GM21717 (cell line): Measurements from ENCODE around the gene HOXB7.

Source experiments
- ATAC-seq: cut with Tn5 transposase; IDR thresholded peaks from one replicate; pipeline ENCODE4 v1.9.1; 2021; ENCODE audit warnings: mild to moderate bottlenecking, moderate library complexity; ENCODE audit not compliant: unreplicated experiment

The HOXB7 gene

DNA sequence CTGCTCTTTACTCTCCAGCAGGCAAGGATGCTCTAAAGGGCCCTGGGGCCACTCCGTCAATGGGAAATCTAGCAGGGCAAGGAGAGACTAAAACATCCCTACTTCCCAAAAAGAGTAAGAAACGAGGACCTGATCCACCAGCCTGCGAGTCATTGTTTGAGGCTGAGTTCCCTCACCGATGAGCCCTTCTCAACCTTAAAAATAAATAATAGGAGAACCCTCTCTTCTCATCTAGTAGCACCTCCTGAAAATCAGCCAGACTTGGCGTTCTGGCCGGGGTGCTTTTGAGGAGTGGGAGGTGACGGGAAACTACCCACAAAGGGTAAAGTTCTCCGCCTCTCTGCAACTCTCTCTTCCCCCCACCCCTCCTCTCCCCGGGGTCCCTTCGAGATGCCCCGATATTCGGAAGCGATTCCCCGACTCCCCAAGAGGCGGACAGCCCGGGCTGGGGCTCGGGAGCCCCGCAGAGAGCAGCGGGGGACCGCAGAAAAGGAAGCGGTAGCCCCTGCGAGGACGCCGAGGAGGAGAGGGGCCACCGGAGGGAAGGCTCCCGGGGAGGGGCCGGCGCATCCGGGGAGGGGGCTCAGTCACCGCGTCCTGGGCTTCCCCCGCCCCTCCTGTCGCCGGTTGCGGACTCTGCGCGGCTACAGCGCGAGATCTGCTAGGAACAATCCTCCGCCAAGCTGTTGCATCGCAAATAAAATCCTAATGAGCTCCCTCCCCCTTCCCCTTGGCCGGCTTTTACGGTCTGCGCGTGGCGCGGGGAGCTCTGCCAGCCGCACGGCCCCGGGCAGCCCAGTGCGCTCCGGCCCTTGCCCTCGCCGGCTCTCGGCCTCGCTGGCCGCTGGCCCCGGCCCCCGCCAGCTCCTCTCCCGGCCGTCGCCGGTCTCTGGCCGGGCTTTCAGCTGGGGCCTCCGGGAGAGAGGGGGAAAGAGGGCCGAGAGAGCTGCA is 14.0 kb upstream of the HOXB7 start:
- ATAC-seq = no peak

DNA sequence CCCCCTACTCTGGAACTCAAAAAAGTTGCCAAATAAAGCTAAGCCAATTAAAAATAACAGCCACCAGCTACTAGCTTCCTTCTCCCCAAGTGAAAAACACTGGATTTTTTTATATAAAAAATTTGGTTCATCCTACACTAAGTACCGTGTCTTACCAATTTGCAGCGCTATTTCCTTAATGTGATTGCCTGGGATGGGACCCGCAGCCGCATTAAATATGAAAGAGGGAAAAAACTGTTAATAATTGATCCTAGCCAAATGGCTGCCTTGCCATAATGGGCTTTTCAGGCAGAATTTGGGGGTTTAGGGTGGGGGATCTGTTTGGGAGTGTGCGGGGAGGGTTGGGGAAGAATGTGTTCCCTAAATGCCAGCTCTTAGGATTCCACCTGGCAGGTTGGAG is 13.3 kb upstream of the HOXB7 start:
- no peak for ATAC-seq

DNA sequence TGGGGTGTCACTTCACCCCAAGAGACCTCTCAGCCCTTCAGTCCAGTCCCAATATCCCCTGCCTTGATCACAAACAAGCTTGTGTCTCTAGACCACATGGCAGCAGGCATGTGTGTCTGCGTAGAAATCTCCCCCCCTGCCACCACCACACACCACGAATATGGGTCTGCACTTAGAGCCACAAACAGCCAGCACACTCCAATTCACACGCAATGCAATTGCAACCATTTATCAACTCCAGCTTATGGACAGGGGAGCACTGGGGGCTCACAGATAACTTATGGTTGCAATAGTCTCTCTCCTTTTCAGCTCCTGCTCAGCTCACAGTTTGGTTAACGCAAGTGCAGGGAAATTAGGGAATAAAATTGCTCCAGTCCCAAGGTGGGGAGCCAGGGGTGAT is 12.8 kb upstream of the HOXB7 start:
- ATAC-seq = no peak

DNA sequence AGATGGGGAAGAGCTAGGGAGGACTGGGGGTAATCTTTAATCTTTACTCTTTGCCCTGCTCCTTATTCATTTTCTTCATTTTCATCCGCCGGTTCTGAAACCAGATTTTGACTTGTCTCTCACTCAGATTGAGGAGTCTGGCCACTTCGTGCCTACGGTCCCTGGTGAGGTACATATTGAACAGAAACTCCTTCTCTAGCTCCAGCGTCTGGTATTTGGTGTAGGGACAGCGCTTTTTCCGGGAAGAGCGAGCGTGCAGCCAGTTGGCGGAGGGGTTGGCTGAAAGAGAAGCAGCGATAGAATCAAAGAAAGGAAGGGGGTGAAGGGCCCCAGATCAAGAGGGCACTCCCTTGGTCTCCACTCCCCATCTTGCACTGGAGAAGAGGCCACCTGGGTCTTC is 12.0 kb upstream of the HOXB7 start:
- no peak for ATAC-seq

DNA sequence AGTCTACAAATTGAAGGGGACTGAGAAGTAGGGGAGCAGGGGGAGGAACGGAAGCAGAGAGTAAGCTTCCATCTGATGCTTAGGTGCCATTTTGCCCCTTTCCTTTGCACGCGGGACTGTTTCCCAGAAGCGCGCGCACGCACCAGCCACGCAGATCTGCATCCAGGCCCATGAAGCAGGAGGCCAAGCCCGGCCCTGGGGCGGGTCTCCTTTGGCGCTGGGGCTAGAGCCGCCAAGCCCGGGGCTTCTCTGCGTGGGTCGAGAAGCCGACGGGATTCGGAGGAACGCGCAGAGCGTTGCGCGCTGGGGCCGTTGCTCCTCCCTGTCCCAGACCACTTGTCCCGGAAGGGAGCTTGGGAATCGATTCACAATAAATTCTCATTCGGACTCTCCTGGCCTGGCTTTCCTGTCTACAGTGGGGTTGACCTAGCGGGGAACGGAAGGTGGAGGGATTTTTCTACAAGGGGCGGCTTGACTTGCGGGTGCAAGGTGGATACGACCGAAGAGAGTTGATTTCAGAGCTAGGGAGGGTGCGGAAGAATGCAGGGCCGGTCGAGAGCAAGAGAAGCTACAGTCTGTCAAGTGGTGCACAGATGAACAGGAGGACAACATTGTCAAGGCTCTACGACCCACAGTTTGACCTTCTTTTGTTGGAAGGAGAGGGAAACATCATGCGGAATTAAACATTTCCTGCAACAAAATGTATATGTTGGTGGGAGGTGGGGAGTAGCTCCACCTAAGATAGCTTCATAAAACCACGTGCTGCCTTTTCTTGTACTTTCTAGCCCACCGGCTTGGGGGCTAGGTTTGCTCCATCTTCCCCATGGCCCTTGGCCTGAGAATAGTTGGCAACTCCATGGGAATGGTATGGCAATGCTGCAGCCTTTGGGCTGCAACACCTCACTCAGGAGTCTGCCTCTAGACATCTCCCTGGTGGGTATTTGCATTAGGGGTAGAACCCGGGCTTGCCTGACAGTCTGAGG is 10.9 kb upstream of the HOXB7 start:
- ATAC-seq = no peak

DNA sequence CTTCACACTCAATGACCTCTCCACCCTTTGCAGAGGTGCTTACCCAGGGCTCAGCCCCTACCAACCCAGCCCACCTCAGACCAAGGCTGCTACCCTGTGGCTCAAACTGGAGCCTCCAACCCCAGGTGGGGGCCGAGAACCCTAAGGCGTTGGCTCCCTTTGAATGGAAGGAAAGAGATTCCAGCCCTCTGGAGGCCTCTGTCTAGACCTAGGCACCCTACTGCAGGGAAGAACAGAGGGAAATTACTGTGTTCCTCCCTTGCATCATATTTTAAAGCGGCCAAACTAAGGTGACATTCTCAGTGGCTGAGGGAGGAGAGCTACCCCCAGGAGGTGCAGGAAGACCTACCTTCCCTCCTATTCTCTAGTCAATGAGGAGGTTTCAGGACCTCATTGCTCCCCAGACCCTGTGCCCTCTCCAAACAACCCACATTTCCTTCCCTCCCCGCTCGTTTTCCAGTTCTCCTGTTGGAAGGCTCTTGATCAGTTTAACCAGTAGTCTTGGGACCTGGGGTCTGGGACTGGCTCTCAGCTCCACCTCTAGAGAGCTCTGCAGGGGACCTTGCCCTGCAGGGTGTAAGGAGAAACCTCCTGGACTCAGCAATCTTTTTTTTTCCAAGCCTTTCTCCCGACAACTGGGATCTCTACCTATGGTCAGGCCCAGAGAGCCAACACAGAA is 9.8 kb upstream of the HOXB7 start:
- ATAC-seq = no peak

DNA sequence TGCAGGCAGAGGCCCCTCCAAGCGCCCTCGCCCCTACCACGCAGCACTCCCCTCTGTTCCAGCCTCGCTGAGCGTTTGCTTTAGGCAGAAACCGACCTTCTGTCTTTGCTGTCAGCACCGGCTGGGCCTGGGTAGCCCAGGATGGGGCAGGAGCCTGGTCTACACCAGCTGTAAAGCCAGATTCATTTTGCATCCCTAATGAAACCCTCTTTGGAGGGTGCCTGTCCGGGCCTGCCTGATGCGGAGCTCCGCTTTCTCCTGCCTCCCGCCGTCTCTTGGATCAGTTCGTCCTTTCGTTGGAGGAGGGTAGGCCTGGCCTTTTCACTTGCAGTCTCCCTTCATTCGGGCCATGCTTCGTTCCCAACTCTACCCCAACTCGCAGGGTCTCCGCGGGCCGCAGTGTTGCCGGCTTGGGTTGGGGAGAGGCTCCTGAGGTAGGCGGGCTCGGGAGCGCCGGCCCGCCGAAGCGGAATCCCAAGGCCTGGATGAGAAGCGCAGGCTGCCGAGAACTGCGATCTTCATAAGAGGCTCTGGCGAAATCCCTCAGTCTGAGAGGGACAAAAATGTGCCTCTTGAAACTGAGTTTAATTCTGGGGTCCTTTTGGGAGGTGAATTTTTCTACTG is 9.1 kb upstream of the HOXB7 start:
- no peak for ATAC-seq

DNA sequence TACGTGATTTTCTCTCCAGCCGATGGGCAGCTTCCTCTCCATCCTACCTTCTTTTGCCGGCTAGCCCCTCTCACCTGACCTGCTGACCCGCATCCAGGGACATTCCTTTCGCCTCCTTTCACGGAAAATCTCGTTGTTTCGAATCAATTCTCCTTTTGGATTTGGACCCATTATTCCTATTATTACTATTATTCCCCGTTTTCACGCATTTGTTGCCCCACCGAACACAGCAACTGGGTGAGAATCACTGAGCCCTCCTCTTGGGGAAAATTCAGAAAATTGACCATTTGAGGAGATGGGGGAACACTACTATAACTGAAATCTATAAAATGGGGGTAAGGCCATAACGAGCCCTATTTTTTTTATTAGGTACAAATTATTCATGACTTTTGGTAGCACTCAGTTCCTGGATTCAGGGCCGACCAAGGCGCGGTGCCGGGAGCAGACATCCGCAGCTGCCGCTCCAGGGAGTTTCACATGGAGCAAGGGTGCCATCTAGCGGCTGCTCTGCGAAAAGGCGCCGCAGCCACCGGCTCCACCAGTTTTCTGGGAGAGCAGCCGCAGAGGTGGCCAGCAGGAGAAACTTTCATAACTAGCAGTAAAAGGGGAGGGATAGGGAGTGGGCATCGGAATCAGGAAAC is 7.6 kb upstream of the HOXB7 start:
- ATAC-seq = no peak

DNA sequence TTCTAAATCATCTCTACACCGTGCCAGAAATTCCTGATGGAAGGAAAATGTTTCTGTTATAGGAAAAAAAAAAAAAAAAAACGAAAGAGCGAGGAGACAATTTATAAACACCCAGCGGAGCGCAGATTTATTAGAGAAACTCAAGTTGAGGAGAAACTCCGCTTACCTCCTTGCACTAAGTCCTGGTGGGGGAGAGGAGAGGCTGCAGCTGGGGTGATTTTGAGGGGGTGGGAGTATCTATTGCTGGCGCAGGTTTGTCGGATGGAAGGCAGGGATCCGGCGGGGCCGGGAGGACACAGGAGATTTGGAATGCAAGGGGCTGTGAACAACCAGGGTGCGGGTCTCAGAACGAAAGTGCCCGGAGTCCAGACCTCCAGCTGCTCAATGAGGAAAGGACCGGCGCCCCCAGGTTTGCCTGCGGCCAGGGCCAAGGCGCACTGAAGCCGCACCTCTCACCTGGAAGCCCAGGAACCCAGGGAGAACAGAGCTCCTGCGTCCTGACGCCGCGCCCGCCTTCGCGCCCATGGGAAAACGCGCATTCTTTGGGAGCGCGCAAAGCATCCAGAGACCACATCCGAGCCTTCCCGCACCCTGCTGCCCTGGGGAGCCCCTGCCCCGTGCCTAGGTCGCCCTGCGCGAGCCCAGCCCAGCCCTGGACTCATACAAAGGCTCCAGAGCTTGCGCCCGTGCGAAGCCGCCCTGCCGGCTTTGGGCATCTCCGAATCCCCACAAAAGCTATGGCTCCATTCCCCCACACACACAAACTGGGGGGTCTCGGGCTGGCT is 6.8 kb upstream of the HOXB7 start:
- no peak for ATAC-seq

DNA sequence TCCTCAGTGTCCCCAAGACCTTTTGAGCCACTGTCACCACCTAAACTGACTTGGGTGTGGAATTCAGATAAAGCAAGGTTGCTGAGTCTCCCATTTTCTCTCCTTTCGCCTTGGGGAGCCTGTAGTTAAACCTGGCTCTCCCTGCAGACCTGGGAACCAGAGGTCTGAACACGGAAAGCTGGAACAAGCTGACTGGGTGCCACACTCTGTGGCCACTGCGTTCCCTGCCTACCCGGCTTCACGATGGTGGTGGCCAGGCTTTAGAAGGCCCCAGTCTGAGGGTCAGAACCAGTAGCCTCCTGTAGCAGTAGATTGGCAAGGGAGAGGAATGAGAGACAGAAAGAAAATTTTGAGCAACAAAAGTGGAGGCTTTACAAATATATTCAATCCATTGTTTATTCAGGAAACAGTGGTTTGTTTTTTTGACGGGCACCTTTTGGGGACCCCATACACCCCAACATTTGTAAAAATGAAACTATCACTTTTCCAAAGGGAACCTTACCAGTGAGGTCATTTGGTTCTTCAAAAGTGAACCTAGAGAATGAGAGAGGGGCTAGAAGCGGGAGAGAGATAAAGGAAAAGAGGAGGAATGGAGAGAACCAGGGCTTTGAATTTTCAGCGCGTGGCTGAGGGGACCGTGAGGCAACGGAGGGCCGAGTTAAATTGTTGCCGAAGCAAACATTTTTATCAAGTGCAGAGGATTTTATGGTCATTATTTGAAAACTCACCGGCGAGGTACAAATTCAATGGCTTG is 6.1 kb upstream of the HOXB7 start:
- no peak for ATAC-seq

DNA sequence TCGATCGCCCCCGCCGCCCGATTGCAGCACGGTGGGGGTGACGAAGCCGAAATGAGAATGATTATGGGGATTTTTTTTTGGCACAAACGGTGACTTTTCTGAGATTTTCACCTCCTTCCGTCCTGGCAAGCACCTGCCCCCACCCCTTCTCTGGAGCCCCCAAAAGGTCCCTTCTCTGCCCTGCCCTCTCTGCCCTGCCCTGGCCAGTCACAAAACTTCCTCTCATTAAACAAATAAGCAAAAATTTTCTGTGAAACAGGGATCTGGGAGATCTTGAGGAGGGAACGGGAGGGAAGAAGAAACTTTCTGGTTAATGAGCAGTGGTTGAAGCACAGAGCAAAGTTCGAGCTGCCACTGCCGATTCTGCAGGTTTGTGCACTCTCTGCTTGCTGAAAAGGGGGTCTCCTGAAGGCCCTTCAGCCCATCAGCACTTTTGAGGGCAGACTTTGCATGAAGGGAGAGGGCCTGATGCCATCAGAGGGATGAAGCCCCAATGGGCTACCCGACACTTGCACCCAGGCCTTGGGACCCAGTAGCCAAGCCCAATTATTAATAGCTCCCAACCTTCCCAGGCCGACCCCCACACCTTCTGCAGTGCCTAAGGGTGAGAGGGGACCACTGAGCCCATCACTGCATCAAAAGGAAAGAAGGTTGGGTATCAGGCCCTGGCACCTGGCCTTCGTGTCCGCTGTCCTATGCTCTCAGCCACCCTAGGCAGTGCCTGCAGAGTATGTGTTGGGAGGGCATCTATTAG is 5.3 kb upstream of the HOXB7 start:
- no peak for ATAC-seq

DNA sequence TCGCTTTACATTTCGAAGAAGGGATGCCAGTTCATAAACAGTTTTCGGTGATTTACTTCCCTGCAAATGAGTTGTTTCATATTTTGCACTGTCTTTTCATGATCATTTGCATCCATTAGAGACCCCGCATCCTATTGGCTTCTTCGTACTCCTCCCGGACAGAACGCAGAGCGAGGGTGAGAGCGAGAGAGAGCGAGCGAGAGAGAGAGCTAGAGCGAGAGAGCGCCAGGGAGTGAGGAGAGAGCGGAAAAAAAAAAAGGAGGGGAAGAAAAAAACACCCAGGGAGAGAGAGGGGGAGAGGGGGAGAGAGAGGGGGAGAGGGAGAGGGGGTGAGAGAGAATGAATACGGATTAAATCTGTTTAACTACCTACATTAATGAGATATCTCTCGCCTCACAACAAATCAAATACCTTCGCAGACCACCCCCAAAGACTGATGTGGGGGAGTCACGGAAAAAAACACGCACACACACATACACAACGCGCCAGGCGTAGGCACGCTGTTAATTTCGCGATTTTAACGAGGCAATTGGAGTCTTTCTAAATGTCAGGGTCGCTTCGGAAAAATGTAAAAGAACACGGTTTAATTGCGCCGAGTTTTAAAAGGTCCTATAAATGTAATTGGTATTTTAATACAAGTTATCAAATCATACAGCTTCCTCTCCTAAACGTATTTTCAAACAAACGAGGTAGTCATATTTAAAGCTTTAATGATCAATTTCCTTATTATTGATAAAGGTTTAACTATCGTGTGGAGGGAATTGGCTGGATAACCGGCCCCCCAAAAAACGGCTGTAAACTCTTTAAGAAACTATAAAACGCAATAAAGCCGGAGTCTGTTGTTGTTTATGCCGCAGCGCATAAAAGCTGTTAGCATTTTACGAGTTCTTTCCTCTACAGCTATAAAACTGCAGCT is 4.5 kb upstream of the HOXB7 start, which contains the start of gene HOXB8:
HOXB8 (minus strand) TSS at position 246 of the 916 bp plus-strand sequence. CDS start 588 bp downstream, outside the sequence.
- no peak for ATAC-seq

DNA sequence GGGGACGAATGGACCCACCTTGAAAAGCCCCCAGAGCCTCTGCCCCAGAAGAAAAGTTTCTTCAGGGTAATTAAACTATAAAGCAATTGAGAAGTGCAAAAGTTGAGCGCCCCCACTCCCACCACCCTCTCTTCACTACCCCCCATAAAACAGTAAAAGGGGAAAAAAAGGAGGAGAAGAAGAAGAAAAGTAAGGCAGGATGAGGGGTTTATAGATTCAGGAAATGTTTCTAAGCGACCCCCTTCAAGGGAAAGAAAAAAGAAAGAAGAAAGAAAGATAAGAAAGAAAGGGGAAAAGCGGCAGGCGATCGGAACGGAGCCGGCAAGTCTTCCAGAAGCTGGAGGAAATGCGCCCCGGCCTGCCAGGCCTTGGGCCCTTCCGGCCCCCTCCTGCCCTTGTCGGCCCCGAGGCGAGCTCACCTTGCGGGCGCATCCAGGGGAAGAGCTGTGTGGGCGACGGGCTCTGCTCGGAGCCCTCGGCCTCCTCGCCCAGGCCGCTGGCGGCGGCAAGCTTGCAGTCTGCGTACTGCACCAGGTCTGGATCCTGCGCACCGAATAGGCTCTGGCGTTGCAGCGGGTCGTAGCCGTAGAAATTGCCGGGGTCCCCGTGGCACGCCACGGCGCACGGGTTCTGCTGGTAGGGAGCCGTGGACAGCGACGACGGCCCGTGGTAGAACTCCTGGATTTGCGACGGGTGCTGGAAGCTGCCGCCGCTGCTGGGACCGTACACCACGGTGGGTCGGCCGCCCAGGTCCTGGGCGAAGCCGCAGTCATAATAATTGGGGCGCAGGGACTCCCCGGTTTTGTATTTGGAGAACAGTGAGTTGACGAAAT is 3.3 kb upstream of the HOXB7 start:
- ATAC-seq = no peak

DNA sequence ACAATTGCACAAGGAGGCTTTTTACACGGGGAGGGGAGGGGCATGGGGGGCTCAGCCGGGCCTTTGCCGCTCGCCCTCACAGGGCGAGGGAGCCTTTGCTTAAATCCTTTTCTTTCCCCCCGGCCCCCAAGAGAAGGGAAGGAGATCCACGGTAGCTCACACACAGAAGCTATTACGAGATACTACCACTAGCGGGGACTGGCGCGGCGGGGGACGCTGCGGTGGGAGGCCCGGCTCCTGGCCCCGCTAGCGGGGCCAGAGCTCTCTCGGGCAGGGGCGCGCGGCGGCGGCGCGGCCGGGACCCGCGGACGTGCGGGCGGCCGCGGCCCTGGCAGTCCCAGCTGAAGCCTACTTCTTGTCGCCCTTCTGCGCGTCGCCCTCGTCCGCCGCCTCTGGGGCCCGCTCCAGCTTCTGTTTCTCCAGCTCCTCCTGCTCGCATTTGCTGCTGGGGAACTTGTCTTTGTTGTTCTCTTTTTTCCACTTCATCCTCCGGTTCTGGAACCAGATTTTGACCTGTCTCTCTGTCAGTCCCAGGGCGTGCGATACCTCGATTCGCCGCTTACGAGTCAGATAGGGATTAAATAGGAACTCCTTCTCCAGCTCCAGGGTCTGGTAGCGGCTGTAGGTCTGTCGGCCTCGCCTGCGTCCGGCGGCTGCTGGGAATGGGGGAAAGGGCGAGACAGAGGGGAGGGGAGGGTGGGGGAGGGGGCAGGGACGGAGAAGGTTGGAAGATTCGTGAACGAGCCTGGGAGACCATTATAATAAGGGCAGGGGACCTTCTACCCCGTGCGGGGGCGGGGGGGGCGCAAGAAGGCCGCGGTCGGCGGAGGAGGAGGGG is 2.3 kb upstream of the HOXB7 start:
- no peak for ATAC-seq

DNA sequence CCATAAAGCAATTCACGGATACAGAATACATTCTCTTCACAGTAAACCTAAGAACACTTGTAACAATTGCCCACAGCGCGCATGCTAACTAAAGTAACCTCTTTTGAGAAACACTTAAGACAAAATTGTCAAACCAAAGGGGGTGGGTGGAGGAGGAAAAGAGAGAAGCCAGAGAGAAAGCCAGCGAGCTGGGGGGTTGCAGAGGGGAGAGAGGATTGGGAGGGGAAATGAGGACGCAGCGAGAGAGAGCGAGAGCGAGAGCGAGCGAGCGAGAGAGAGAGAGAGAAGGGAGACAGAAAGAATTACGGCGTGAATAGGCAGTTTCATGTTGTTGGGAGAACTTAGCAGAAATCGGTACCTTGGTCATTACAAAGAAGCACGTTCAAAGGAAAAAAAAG is 1.6 kb upstream of the HOXB7 start:
- no peak for ATAC-seq
